ENCODE results near the gene CSTF2T.

The CSTF2T gene

GRCh38 chr10:51654918-51655317, 44.5 kb downstream of the CSTF2T start (continued):
- TF ChIP-seq ZNF214 (tag by site-specific recombination; IDR thresholded peaks at IDR 0.05; ENCODE audit: borderline replicate concordance) = no peak
- TF ChIP-seq ZNF585B (tag by site-specific recombination; IDR thresholded peaks at IDR 0.05) = no peak
- TF ChIP-seq HOXC10 (CRISPR knock-in tag; IDR thresholded peaks at IDR 0.05) = no peak
- peak; percentile 61; the same call in 1 of the 2 replicates for TF ChIP-seq ZNF501 (tag by site-specific recombination; IDR thresholded peaks at IDR 0.05)
- TF ChIP-seq TRIM28 (IDR thresholded peaks at IDR 0.05; ENCODE audit: borderline replicate concordance, low read length) = no peak
- TF ChIP-seq ZNF654 (tag by site-specific recombination; IDR thresholded peaks at IDR 0.05; ENCODE audit: low read depth) = no peak
- TF ChIP-seq ZNF747 (tag by site-specific recombination; IDR thresholded peaks at IDR 0.05) = no peak
- TF ChIP-seq ZNF529 (tag by site-specific recombination; IDR thresholded peaks at IDR 0.05; ENCODE audit: insufficient replicate concordance) = no peak
- 0 out of 2 replicates have a peak, but pooled peaks have one; percentile 15 for TF ChIP-seq FEZF1 (tag by site-specific recombination; IDR thresholded peaks at IDR 0.05)
- TF ChIP-seq MZF1 (tag by site-specific recombination; IDR thresholded peaks at IDR 0.05; ENCODE audit: borderline replicate concordance) = peak; percentile 33; the same call in 1 of the 2 replicates
- no peak for TF ChIP-seq ZNF266 (tag by site-specific recombination; IDR thresholded peaks at IDR 0.05; ENCODE audit: low read depth)
- TF ChIP-seq BCL11A (tag by site-specific recombination; IDR thresholded peaks at IDR 0.05; ENCODE audit: low read depth) = no peak
- no peak for TF ChIP-seq SALL2 (tag by site-specific recombination; IDR thresholded peaks at IDR 0.05; ENCODE audit: borderline replicate concordance)
- no peak for TF ChIP-seq ZFP41 (tag by site-specific recombination; IDR thresholded peaks at IDR 0.05; ENCODE audit: borderline replicate concordance)
- peak; percentile 58; the same call in 1 of the 2 replicates for TF ChIP-seq ZNF843 (tag by site-specific recombination; IDR thresholded peaks at IDR 0.05)
- TF ChIP-seq ZFHX2 (tag by site-specific recombination; conservative IDR thresholded peaks at IDR 0.05) = no peak
- TF ChIP-seq IKZF3 (tag by site-specific recombination; IDR thresholded peaks at IDR 0.05) = peak; percentile 28; the same call in 1 of the 2 replicates
- TF ChIP-seq ZNF660 (tag by site-specific recombination; IDR thresholded peaks at IDR 0.05) = no peak
- TF ChIP-seq ZXDB (tag by site-specific recombination; IDR thresholded peaks at IDR 0.05) = peak; percentile 45; the same call in 1 of the 2 replicates
- no peak for TF ChIP-seq ZFP3 (tag by site-specific recombination; IDR thresholded peaks at IDR 0.05; ENCODE audit: low read depth)
- no peak for TF ChIP-seq ZNF776 (tag by site-specific recombination; IDR thresholded peaks at IDR 0.05; ENCODE audit: borderline replicate concordance)
- TF ChIP-seq ZNF239 (tag by site-specific recombination; IDR thresholded peaks at IDR 0.05) = no peak
- TF ChIP-seq ZNF391 (tag by site-specific recombination; IDR thresholded peaks at IDR 0.05; ENCODE audit: borderline replicate concordance, low read depth) = no peak
- no peak for TF ChIP-seq ZNF140 (tag by site-specific recombination; IDR thresholded peaks at IDR 0.05)
- TF ChIP-seq ZEB2 (tag by site-specific recombination; IDR thresholded peaks at IDR 0.05) = no peak

- H3K27ac ChIP-seq (ENCODE audit: extremely low read depth, low read depth, low read length) = no peak overlapping the region
- ChIA-PET POLR2A (no interaction called here), CTCF (no interaction called here)
- H3K4me1 ChIP-seq (ENCODE audit: control insufficient read depth, insufficient read depth, low read length) = peaks cover 20% of the 10 kb centered on the region
- H3K36me3 ChIP-seq (ENCODE audit: control insufficient read depth in 2 of 2, insufficient read depth in 1 of 2, low read length in 2 of 2) = no peaks in the 10 kb centered on the region
- no peak for TF ChIP-seq ZNF274 (IDR thresholded peaks at IDR 0.05; ENCODE audit: low read length)
- TF ChIP-seq ZNF274 (tag by site-specific recombination; IDR thresholded peaks at IDR 0.05; ENCODE audit: borderline replicate concordance) = no peak
- TF ChIP-seq ZNF626 (tag by site-specific recombination; IDR thresholded peaks at IDR 0.05) = no peak
- TF ChIP-seq ZNF610 (tag by site-specific recombination; IDR thresholded peaks at IDR 0.05; ENCODE audit: borderline replicate concordance) = no peak
- no peak for TF ChIP-seq OSR2 (tag by site-specific recombination; IDR thresholded peaks at IDR 0.05)
- no peak for TF ChIP-seq ZNF18 (tag by site-specific recombination; IDR thresholded peaks at IDR 0.05)
- no peak for TF ChIP-seq ZNF350 (tag by site-specific recombination; IDR thresholded peaks at IDR 0.05)
- no peak for TF ChIP-seq ZSCAN30 (tag by site-specific recombination; IDR thresholded peaks at IDR 0.05)
- TF ChIP-seq KLF10 (tag by site-specific recombination; IDR thresholded peaks at IDR 0.05) = no peak
- no peak for TF ChIP-seq GLI4 (tag by site-specific recombination; IDR thresholded peaks at IDR 0.05)
- no peak for TF ChIP-seq WT1 (tag by site-specific recombination; IDR thresholded peaks at IDR 0.05)
- TF ChIP-seq ZNF664 (tag by site-specific recombination; IDR thresholded peaks at IDR 0.05) = no peak
- TF ChIP-seq ZFHX2 (tag by site-specific recombination; conservative IDR thresholded peaks at IDR 0.05) = no peak
- no peak for TF ChIP-seq ZNF174 (tag by site-specific recombination; IDR thresholded peaks at IDR 0.05)
- TF ChIP-seq ZNF701 (tag by site-specific recombination; IDR thresholded peaks at IDR 0.05) = no peak
- no peak for TF ChIP-seq HOXC10 (CRISPR knock-in tag; IDR thresholded peaks at IDR 0.05)
- no peak for TF ChIP-seq SP2 (tag by site-specific recombination; IDR thresholded peaks at IDR 0.05)
- no peak overlapping the region for H3K4me3 ChIP-seq (ENCODE audit: low read depth, low read length)
- no peaks in the 10 kb centered on the region for H3K9me3 ChIP-seq (ENCODE audit: control insufficient read depth, insufficient read depth, low read depth, low read length)
Measured at GRCh38 chr10:51653025-51653424, 46.4 kb downstream of the CSTF2T start.
